Hepatocyte (in vitro differentiated cells): Measurements from ENCODE around the gene ZFP36L2.

Source experiments
- EZH2phosphoT487 ChIP-seq: fragments of 200-600 bp; sonication (generic); IDR thresholded peaks from one replicate; pipeline ENCODE4 v1.6.1; 2018; ENCODE audit warnings: antibody characterized with exemption, mild to moderate bottlenecking, low read depth, moderate library complexity; ENCODE audit not compliant: unreplicated experiment, severe bottlenecking
- TF ChIP-seq, protein P1 (sequence below): fragments of 200-600 bp; sonication (generic); IDR thresholded peaks from 2 replicates; pipeline ENCODE4 v1.5.1; 2016; ENCODE audit warnings: antibody characterized with exemption, mild to moderate bottlenecking; ENCODE audit not compliant: poor library complexity

- TF ChIP-seq, protein P1, sequence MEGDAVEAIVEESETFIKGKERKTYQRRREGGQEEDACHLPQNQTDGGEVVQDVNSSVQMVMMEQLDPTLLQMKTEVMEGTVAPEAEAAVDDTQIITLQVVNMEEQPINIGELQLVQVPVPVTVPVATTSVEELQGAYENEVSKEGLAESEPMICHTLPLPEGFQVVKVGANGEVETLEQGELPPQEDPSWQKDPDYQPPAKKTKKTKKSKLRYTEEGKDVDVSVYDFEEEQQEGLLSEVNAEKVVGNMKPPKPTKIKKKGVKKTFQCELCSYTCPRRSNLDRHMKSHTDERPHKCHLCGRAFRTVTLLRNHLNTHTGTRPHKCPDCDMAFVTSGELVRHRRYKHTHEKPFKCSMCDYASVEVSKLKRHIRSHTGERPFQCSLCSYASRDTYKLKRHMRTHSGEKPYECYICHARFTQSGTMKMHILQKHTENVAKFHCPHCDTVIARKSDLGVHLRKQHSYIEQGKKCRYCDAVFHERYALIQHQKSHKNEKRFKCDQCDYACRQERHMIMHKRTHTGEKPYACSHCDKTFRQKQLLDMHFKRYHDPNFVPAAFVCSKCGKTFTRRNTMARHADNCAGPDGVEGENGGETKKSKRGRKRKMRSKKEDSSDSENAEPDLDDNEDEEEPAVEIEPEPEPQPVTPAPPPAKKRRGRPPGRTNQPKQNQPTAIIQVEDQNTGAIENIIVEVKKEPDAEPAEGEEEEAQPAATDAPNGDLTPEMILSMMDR, result peak; percentile 29
- no peak for TF ChIP-seq EZH2phosphoT487
These were observed 34.4 kb downstream of the ZFP36L2 start for GRCh38 chr2:43191947-43192516.
